GM19043 (cell line): Measurements from ENCODE around the gene PTPRK.
A peak's percentile ranks its signal among the peaks of the same experiment; 100 is the strongest.

Source experiments
- ATAC-seq: cut with Tn5 transposase; IDR thresholded peaks from one replicate; pipeline ENCODE4 v1.9.1; 2021; ENCODE audit warnings: low read depth; ENCODE audit not compliant: unreplicated experiment

Gene PTPRK

GRCh38 chr6:128307671-128308070, 212.7 kb downstream of the PTPRK start:
- no peak for ATAC-seq

- no peak for ATAC-seq
Measured at GRCh38 chr6:128305976-128306375, 214.4 kb downstream of the PTPRK start.

- ATAC-seq: no peak
Measured at GRCh38 chr6:128305228-128305627, 215.2 kb downstream of the PTPRK start.

- no peak for ATAC-seq
Measured at GRCh38 chr6:128303870-128304269, 216.5 kb downstream of the PTPRK start.

- ATAC-seq: no peak
Measured at GRCh38 chr6:128302942-128303341, 217.5 kb downstream of the PTPRK start.

GRCh38 chr6:128295670-128296069, 224.7 kb downstream of the PTPRK start:
- ATAC-seq: no peak

- ATAC-seq: no peak
Measured at GRCh38 chr6:128290221-128290620, 230.2 kb downstream of the PTPRK start.

- ATAC-seq: no peak
Measured at GRCh38 chr6:128284128-128284527, 236.3 kb downstream of the PTPRK start.

GRCh38 chr6:128282961-128283360, 237.4 kb downstream of the PTPRK start:
- ATAC-seq: no peak

- ATAC-seq: no peak
Measured at GRCh38 chr6:128280960-128281359, 239.4 kb downstream of the PTPRK start.

- no peak for ATAC-seq
Measured at GRCh38 chr6:128280066-128280465, 240.3 kb downstream of the PTPRK start.

- no peak for ATAC-seq
Measured at GRCh38 chr6:128278836-128279235, 241.6 kb downstream of the PTPRK start.

GRCh38 chr6:128277379-128277778, 243.0 kb downstream of the PTPRK start:
- no peak for ATAC-seq

GRCh38 chr6:128276311-128276710, 244.1 kb downstream of the PTPRK start:
- ATAC-seq: no peak

- ATAC-seq: no peak
Measured at GRCh38 chr6:128275681-128276080, 244.7 kb downstream of the PTPRK start.

- no peak for ATAC-seq
Measured at GRCh38 chr6:128275030-128275429, 245.4 kb downstream of the PTPRK start.

GRCh38 chr6:128271527-128271926, 248.9 kb downstream of the PTPRK start:
- no peak for ATAC-seq

- ATAC-seq: no peak
Measured at GRCh38 chr6:128271011-128271410, 249.4 kb downstream of the PTPRK start.

GRCh38 chr6:128266946-128267345, 253.5 kb downstream of the PTPRK start:
- ATAC-seq: no peak

GRCh38 chr6:128265706-128266105, 254.7 kb downstream of the PTPRK start:
- no peak for ATAC-seq

- peak; percentile 56 for ATAC-seq
Measured at GRCh38 chr6:128259730-128260685, 260.4 kb downstream of the PTPRK start.

GRCh38 chr6:128259029-128259724, 261.2 kb downstream of the PTPRK start:
- peak; percentile 90 for ATAC-seq
